HepG2 (cell line): ENCODE measurements around the gene SLCO6A1. TPM values are rescaled to one million over a fixed set of nuclear protein-coding genes. Genes with fewer than 3 reads are reported as not detected.
A peak's percentile ranks its signal among the peaks of the same experiment; 100 is the strongest.

Experiments used
- ATAC-seq: fragments of 200-7000 bp; cut with Tn5 transposase; 3 replicates; pipeline ENCODE4 v1.9.1; 2020; ENCODE audit warnings: mild to moderate bottlenecking, moderate library complexity
- BruUV-seq: library from RNA; stranded (reverse); fragments of 400-500 nt; replicated peaks from 2 replicates; lab custom pipeline; 2021; lab: Mats Ljungman, UMichigan
- CTCF ChIA-PET: fragments of 300-600 bp; formaldehyde crosslinking; extraction: SDS; loops from one replicate; lab custom pipeline; 2021; ENCODE audit warnings: low total read pairs, inconsistent platforms, low intra/inter-chr PET ratio; lab: Yijun Ruan, JAX
- POLR2A ChIA-PET: fragments of 350-600 bp; sonication (Branson Sonifier 250); formaldehyde crosslinking; loops from one replicate; lab custom pipeline; 2020; ENCODE audit warnings: antibody characterized with exemption, inconsistent platforms; lab: Yijun Ruan, JAX
- DNase-seq: peaks from one replicate; pipeline ENCODE4 v3.0.0-alpha.2; 2015; ENCODE audit warnings: low spot score
- FAIRE-seq: peaks from 3 replicates; lab custom pipeline; 2011; peaks lifted over from hg19 to GRCh38; lab: Jason Lieb, UNC
- H2AFZ ChIP-seq: one replicate; pipeline ENCODE4 v1.6.1; 2011; ENCODE audit warnings: low read length, inconsistent platforms
- H3K27ac ChIP-seq: fragments of 300-600 bp; 3 replicates; pipeline ENCODE4 v1.8.0; 2011; ENCODE audit warnings: mixed run types, mild to moderate bottlenecking, mixed read lengths, low read length, inconsistent platforms; ENCODE audit not compliant: insufficient read depth; ENCODE audit errors: extremely low read length
- H3K27me3 ChIP-seq, 2 experiments: fragments of 200-600 bp in 1 of 2; 2 replicates in 1 of 2; 3 replicates in 1 of 2; pipeline versions ENCODE4 v1.6.0 to v1.8.0; 2011; ENCODE audit warnings: low read length in 2 of 2, mild to moderate bottlenecking in 2 of 2, moderate library complexity in 2 of 2, inconsistent platforms in 1 of 2; ENCODE audit not compliant: insufficient read depth in 2 of 2, control insufficient read depth in 1 of 2
- H3K36me3 ChIP-seq, 2 experiments: fragments of 200-600 bp in 1 of 2; replicated peaks in 1 of 2; 2 replicates in 1 of 2; 3 replicates in 1 of 2; pipeline versions ENCODE4 v1.5.1 to v1.8.0; 2011; ENCODE audit warnings: low read length in 2 of 2, inconsistent platforms in 1 of 2; ENCODE audit not compliant: insufficient read depth in 2 of 2, control insufficient read depth in 1 of 2
- H3K4me1 ChIP-seq: 2 replicates; pipeline ENCODE4 v1.5.1; 2012; ENCODE audit warnings: low read length, inconsistent platforms; ENCODE audit not compliant: insufficient read depth
- H3K4me2 ChIP-seq: 2 replicates; pipeline ENCODE4 v1.6.0; 2011; ENCODE audit warnings: low read depth, low read length, inconsistent platforms
- H3K4me3 ChIP-seq, 3 experiments: fragments of 200-600 bp in 1 of 3; sonication (generic), shearing (Covaris generic) in 1 of 3; replicated peaks in 1 of 3; 2 replicates each; pipeline ENCODE4 v1.5.1; 2011 to 2016; ENCODE audit warnings: low read length in 3 of 3, inconsistent platforms in 2 of 3, low read depth in 2 of 3, mild to moderate bottlenecking in 2 of 3, control low read depth in 1 of 3, mixed read lengths in 1 of 3; ENCODE audit not compliant: insufficient read depth in 1 of 3
- H3K79me2 ChIP-seq: one replicate; pipeline ENCODE4 v1.6.1; 2011; ENCODE audit warnings: low read length, inconsistent platforms; ENCODE audit not compliant: insufficient read depth
- H3K9ac ChIP-seq: 2 replicates; pipeline ENCODE4 v1.6.0; 2011; ENCODE audit warnings: mild to moderate bottlenecking, low read depth, low read length, inconsistent platforms; ENCODE audit not compliant: insufficient read depth
- H3K9me3 ChIP-seq: 2 replicates; pipeline ENCODE4 v1.5.1; 2012; ENCODE audit warnings: mild to moderate bottlenecking, low read length
- H4K20me1 ChIP-seq: 2 replicates; pipeline ENCODE4 v1.6.0; 2011; ENCODE audit warnings: inconsistent platforms, mild to moderate bottlenecking, low read length, moderate library complexity; ENCODE audit not compliant: insufficient read depth
- BRCA1 ChIP-seq: sonication (generic); formaldehyde crosslinking; IDR thresholded peaks from 2 replicates; pipeline ENCODE4 v1.4.0; 2020; ENCODE audit warnings: missing genetic modification reagents
- GMEB2 ChIP-seq: IDR thresholded peaks from 2 replicates; pipeline ENCODE4 v1.6.1; 2016; ENCODE audit warnings: missing biosample characterization, missing genetic modification reagents, low read depth
- IRF9 ChIP-seq: sonication (generic); formaldehyde crosslinking; IDR thresholded peaks from 2 replicates; pipeline ENCODE4 v1.8.0; 2022; ENCODE audit warnings: missing genetic modification reagents, mild to moderate bottlenecking, borderline replicate concordance
- KLF9 ChIP-seq: IDR thresholded peaks from 2 replicates; pipeline ENCODE4 v1.6.1; 2016; ENCODE audit warnings: low read depth
- MTA3 ChIP-seq: sonication (generic); formaldehyde crosslinking; IDR thresholded peaks from 2 replicates; pipeline ENCODE4 v1.4.0; 2020; ENCODE audit warnings: missing genetic modification reagents
- PBX3 ChIP-seq: sonication (generic); formaldehyde crosslinking; IDR thresholded peaks from 2 replicates; pipeline ENCODE4 v1.8.1; 2023; ENCODE audit warnings: missing genetic modification reagents, inconsistent platforms, borderline replicate concordance
- SP1 ChIP-seq, 2 experiments: fragments of 450-650 bp in 1 of 2; sonication (generic) in 1 of 2; formaldehyde crosslinking in 1 of 2; IDR thresholded peaks; 2 replicates each; pipeline versions ENCODE4 v1.4.0 to v1.6.1; 2016 to 2020; ENCODE audit warnings: missing genetic modification reagents in 1 of 2
- TOPORS ChIP-seq: sonication (generic); formaldehyde crosslinking; IDR thresholded peaks from 2 replicates; pipeline ENCODE4 v1.8.0; 2023; ENCODE audit warnings: mild to moderate bottlenecking, missing genetic modification reagents
- ZBTB10 ChIP-seq: sonication (generic); formaldehyde crosslinking; IDR thresholded peaks from 2 replicates; pipeline ENCODE4 v1.4.0; 2020; ENCODE audit warnings: missing genetic modification reagents, borderline replicate concordance
- ZKSCAN8 ChIP-seq: IDR thresholded peaks from 2 replicates; pipeline ENCODE4 v1.6.1; 2016; ENCODE audit warnings: borderline replicate concordance, missing genetic modification reagents, missing compliant biosample characterization
- ZNF160 ChIP-seq: sonication (generic); formaldehyde crosslinking; IDR thresholded peaks from 2 replicates; pipeline ENCODE4 v1.8.0; 2022; ENCODE audit warnings: mild to moderate bottlenecking, inconsistent platforms, missing genetic modification reagents
- ZNF441 ChIP-seq: sonication (generic); formaldehyde crosslinking; IDR thresholded peaks from 2 replicates; pipeline ENCODE4 v1.7.0; 2021; ENCODE audit warnings: missing genetic modification reagents, borderline replicate concordance
- ZNF672 ChIP-seq: sonication (generic); formaldehyde crosslinking; IDR thresholded peaks from 2 replicates; pipeline ENCODE4 v1.8.1; 2022; ENCODE audit warnings: missing genetic modification reagents
- ZNF737 ChIP-seq: sonication (generic); formaldehyde crosslinking; IDR thresholded peaks from 2 replicates; pipeline ENCODE4 v1.5.0; 2020; ENCODE audit warnings: missing genetic modification reagents, mild to moderate bottlenecking, borderline replicate concordance
- ZNF816 ChIP-seq: sonication (generic); formaldehyde crosslinking; IDR thresholded peaks from 2 replicates; pipeline ENCODE4 v1.8.0; 2022; ENCODE audit warnings: missing genetic modification reagents, mild to moderate bottlenecking, borderline replicate concordance
- ZNF883 ChIP-seq: sonication (generic); formaldehyde crosslinking; IDR thresholded peaks from 2 replicates; pipeline ENCODE4 v1.5.1; 2020; ENCODE audit warnings: mild to moderate bottlenecking, missing genetic modification reagents; ENCODE audit errors: not compliant biosample characterization
- WGBS: methylation state at CpG from one replicate; pipeline ENCODE4 v1.1.6; 2017; ENCODE audit warnings: low lambda C conversion rate; 5-methylcytosine and 5-hydroxymethylcytosine counted together
- in situ Hi-C: cut with HindIII; loops from 2 replicates; pipeline ENCODE4 v1.10.0; 2017; ENCODE audit warnings: low pct_unique_long_range_greater_than_20kb; ENCODE audit not compliant: extremely low pct_ligation_motif_present
- intact Hi-C: fragments of 100-400 bp; cut with micrococcal nuclease; formaldehyde crosslinking; loops from one replicate; pipeline ENCODE4 v1.10.0; 2022; ENCODE audit not compliant: unreplicated experiment
- polyA plus RNA-seq, 8 experiments: library from polyadenylated mRNA; depleted of rRNA in 3 of 8; stranded (reverse) in 7 of 8; unstranded in 1 of 8; fragments of >200 nt; fragmentation: Illumina TruSeq in 4 of 8; extraction: Trizol in 4 of 8; gene quantifications; 2 replicates each; pipeline versions ENCODE4 v1.2.1 to v1.2.3, GENCODE V29; 2011 to 2016; ENCODE audit warnings: low read depth in 4 of 8, missing spikeins in 1 of 8, mixed read lengths in 1 of 8; ENCODE audit not compliant: insufficient read depth in 1 of 8
- total RNA-seq, 5 experiments: library from RNA; depleted of rRNA; stranded (reverse); fragments of >200 nt; fragmentation: Illumina TruSeq; extraction: Trizol; gene quantifications; 2 replicates each; pipeline ENCODE4 v1.2.3, GENCODE V29; 2016; ENCODE audit warnings: low read depth in 1 of 5

The SLCO6A1 gene
- total and polyA plus RNA-seq, 2 of the 13 experiments (the other 11 are each of a cell fraction or from before 2014, with no cell fraction given) = 0.31 to 0.48 TPM

- TF ChIP-seq PBX3 = no peak
- TF ChIP-seq MTA3 (CRISPR knock-in tag) = no peak
- TF ChIP-seq GMEB2 (CRISPR knock-in tag) = no peak
- no peak for TF ChIP-seq ZNF737
- TF ChIP-seq ZNF672 = no peak
- TF ChIP-seq IRF9 = no peak
- no peak for TF ChIP-seq ZNF441 (CRISPR knock-in tag)
- TF ChIP-seq KLF9 = no peak
- no peak for TF ChIP-seq BRCA1 (CRISPR knock-in tag)
- no peak for TF ChIP-seq ZNF160 (CRISPR knock-in tag)
- TF ChIP-seq ZNF883 (CRISPR knock-in tag) = no peak
- TF ChIP-seq ZNF816 = no peak
- TF ChIP-seq ZKSCAN8 (CRISPR knock-in tag) = no peak
- TF ChIP-seq SP1 (IDR thresholded peaks at IDR 0.05) = no peak
- no peak for TF ChIP-seq SP1 (CRISPR knock-in tag; IDR thresholded peaks at IDR 0.05)
- TF ChIP-seq ZBTB10 (CRISPR knock-in tag) = no peak
- no peak for TF ChIP-seq TOPORS (CRISPR knock-in tag)
- TF ChIP-seq, all 625 proteins: peak for 0
- no peaks in the 10 kb centered on the region for H3K4me1 ChIP-seq
- H3K79me2 ChIP-seq = no peaks in the 10 kb centered on the region
- no peak for DNase-seq
- H3K27me3 ChIP-seq = no peaks in the 10 kb centered on the region
- ChIA-PET CTCF (no interaction called here), POLR2A (no interaction called here)
- H3K36me3 ChIP-seq = no peaks in the 10 kb centered on the region
- H3K27ac ChIP-seq = no peak overlapping the region
- in situ Hi-C loops = no loop called here
- H3K4me2 ChIP-seq = no peak overlapping the region
- FAIRE-seq = no peak
- ATAC-seq = peak; percentile 50
- intact Hi-C loops = no loop called here
- no CpG with 5 or more reads among the region's 3 CpGs for WGBS
- H3K9ac ChIP-seq = no peak overlapping the region
- H4K20me1 ChIP-seq = no peaks in the 10 kb centered on the region
- H3K9me3 ChIP-seq = peaks cover 9% of the 10 kb centered on the region; the same call in 1 of the 2 replicates
- no peak overlapping the region for H2AFZ ChIP-seq
- BruUV-seq = no TSS peak
- no peak overlapping the region for H3K4me3 ChIP-seq
Observed at GRCh38 chr5:102451082-102451481, 47.7 kb downstream of the SLCO6A1 start.
